Activated CD8-positive, alpha-beta T cell treated with anti-CD3 and anti-CD28 coated beads for 36 hours (primary cell): Measurements from ENCODE around the gene PTMS. TPM values are rescaled to one million over a fixed set of nuclear protein-coding genes. Genes with fewer than 3 reads are reported as not detected.

Experiments used
- ATAC-seq: fragments of 200-7000 bp; cut with Tn5 transposase; one replicate; pipeline ENCODE4 v1.10.0; 2021; ENCODE audit warnings: mild to moderate bottlenecking, moderate library complexity
- CTCF ChIA-PET: fragments of 350-600 bp; sonication (Branson Sonifier 250); formaldehyde crosslinking; loops from one replicate; lab custom pipeline; 2021; ENCODE audit warnings: antibody characterized with exemption; lab: Charles Lee
- POLR2A ChIA-PET: fragments of 350-600 bp; sonication (Branson Sonifier 250); formaldehyde crosslinking; loops from one replicate; lab custom pipeline; 2021; ENCODE audit warnings: antibody characterized with exemption; lab: Charles Lee
- DNase-seq: peaks from one replicate; pipeline ENCODE4 v3.0.0-alpha.2; 2020
- H3K27ac Mint-ChIP-seq: one replicate; pipeline ENCODE4 v1.8.0; 2021; ENCODE audit warnings: mild to moderate bottlenecking, mixed read lengths
- H3K27me3 Mint-ChIP-seq: one replicate; pipeline ENCODE4 v1.8.0; 2021; ENCODE audit warnings: mixed read lengths
- H3K36me3 Mint-ChIP-seq: one replicate; pipeline ENCODE4 v1.8.0; 2021; ENCODE audit warnings: low read depth, mixed read lengths
- H3K4me1 Mint-ChIP-seq: one replicate; pipeline ENCODE4 v1.8.0; 2021; ENCODE audit warnings: low read depth, mixed read lengths
- H3K4me3 Mint-ChIP-seq: one replicate; pipeline ENCODE4 v1.8.0; 2021; ENCODE audit warnings: mild to moderate bottlenecking, moderate library complexity, mixed read lengths
- H3K9me3 Mint-ChIP-seq: one replicate; pipeline ENCODE4 v1.8.0; 2021; ENCODE audit warnings: mixed read lengths
- intact Hi-C: fragments of 100-400 bp; cut with micrococcal nuclease; formaldehyde crosslinking; loops from one replicate; pipeline ENCODE4 v1.10.0; 2022
- total RNA-seq, 2 experiments: library from RNA; stranded (reverse); gene quantifications; one replicate each; pipeline ENCODE4 v1.2.3, GENCODE V29; 2021
- TF ChIP-seq, protein P1 (sequence below): fragments of 200-600 bp; IDR thresholded peaks from one replicate; pipeline ENCODE4 v1.8.0; 2022; ENCODE audit warnings: antibody characterized with exemption, mild to moderate bottlenecking

The PTMS gene
- total RNA-seq, 2 experiments from 2014 or later, result 78.6 TPM

DNA sequence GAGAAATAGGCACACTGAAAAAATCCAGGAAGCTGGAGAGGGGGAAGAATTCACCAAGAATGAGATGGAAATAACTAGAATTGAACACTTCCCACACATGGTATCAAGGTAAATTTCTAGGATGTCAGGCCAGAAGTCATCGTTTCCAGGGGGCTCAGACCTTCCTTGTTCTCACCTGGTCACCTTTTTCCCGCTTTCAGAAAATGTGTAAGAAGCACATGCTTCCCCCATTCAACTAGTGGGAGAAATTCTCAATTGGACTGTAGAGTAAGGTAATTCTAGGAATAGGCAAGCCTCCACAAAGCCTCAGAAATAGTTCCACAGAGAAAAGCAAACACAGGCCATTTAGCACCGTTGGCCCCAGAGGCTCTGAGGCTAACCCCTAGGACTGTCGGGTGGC is 2.8 kb upstream of the PTMS start:
- Mint-ChIP-seq H3K4me1 (peaks cover 29% of the 10 kb centered on the region), H3K4me3 (no peak overlapping the region), H3K36me3 (peaks cover 4% of the 10 kb centered on the region), H3K27ac (no peak overlapping the region), H3K9me3 (no peaks in the 10 kb centered on the region), H3K27me3 (peaks cover 31% of the 10 kb centered on the region)
- POLR2A ChIA-PET, result interaction anchor here (0.6 to 1.1 kb wide), 3 partner anchors 9 to 73 kb away, joined by 3 to 7 read pairs (median 3); partner anchors contain the start of gene MLF2
- TF ChIP-seq, protein P1, sequence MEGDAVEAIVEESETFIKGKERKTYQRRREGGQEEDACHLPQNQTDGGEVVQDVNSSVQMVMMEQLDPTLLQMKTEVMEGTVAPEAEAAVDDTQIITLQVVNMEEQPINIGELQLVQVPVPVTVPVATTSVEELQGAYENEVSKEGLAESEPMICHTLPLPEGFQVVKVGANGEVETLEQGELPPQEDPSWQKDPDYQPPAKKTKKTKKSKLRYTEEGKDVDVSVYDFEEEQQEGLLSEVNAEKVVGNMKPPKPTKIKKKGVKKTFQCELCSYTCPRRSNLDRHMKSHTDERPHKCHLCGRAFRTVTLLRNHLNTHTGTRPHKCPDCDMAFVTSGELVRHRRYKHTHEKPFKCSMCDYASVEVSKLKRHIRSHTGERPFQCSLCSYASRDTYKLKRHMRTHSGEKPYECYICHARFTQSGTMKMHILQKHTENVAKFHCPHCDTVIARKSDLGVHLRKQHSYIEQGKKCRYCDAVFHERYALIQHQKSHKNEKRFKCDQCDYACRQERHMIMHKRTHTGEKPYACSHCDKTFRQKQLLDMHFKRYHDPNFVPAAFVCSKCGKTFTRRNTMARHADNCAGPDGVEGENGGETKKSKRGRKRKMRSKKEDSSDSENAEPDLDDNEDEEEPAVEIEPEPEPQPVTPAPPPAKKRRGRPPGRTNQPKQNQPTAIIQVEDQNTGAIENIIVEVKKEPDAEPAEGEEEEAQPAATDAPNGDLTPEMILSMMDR, result no peak
- intact Hi-C loops, result no loop called here
- CTCF ChIA-PET, result interaction anchor here (1.0 to 16.4 kb wide), 4 partner anchors 10 to 65 kb away, joined by 3 to 341 read pairs (median 10); partner anchors contain the start of genes GPR162, MLF2 and P3H3
- no peak for ATAC-seq
- DNase-seq, result no peak

DNA sequence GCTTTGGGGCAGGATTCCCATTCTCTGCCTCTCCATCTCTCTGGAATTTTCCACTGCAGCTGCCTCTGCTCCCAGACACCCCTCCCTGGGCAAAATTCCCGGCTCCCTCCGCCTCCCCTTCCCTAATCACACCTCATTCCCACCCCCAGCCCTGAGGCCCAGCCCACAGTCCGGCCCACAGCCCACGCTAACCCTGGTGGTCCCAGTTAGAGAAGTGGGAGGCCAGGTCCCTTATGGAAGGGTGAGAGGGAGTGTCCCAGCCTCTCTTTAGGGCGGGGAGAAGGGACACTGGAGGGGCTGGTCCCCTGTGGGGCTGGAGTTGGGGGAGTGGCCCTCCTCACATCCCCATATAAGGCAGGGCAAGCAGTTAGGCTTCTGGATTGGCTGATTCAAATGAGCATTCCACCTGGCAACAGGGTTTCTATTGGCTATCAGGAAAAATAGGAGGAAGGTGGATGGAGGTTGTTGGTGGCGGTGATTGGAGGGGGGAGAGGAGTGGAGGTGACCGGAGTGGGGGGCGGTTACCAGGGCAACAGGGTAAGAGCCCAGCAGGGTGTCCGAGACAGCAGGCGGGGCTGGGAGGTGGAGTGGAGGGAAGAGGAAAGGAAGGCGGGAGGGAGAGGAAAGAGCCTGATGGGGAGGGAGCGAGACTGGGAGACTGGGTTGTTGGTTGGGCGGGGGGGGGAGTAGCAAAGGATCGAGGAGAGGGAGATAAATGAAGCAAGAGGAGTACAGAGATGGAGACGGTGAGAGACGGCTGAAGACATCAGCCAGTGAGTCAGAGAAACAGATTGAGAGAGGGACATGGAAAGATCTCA is 1.9 kb upstream of the PTMS start:
- ChIA-PET CTCF (interaction anchor here (1.5 to 16.4 kb wide), 4 partner anchors 9 to 64 kb away, joined by 4 to 341 read pairs (median 46); partner anchors contain the start of genes GPR162, MLF2 and P3H3), POLR2A (interaction anchor here (0.6 to 3.9 kb wide), 4 partner anchors 10 to 73 kb away, joined by 3 to 31 read pairs (median 5); partner anchors contain the start of gene MLF2)
- H3K4me1 Mint-ChIP-seq, result peaks cover 29% of the 10 kb centered on the region
- H3K9me3 Mint-ChIP-seq, result no peaks in the 10 kb centered on the region
- TF ChIP-seq, protein P1, result no peak
- H3K36me3 Mint-ChIP-seq, result peaks cover 4% of the 10 kb centered on the region
- H3K27ac Mint-ChIP-seq, result no peak overlapping the region
- H3K27me3 Mint-ChIP-seq, result peaks cover 32% of the 10 kb centered on the region
- ATAC-seq (peak; percentile 84), DNase-seq (peak; percentile 71)
- peak overlapping the region; percentile 42 for H3K4me3 Mint-ChIP-seq
- intact Hi-C loops, result no loop called here

DNA sequence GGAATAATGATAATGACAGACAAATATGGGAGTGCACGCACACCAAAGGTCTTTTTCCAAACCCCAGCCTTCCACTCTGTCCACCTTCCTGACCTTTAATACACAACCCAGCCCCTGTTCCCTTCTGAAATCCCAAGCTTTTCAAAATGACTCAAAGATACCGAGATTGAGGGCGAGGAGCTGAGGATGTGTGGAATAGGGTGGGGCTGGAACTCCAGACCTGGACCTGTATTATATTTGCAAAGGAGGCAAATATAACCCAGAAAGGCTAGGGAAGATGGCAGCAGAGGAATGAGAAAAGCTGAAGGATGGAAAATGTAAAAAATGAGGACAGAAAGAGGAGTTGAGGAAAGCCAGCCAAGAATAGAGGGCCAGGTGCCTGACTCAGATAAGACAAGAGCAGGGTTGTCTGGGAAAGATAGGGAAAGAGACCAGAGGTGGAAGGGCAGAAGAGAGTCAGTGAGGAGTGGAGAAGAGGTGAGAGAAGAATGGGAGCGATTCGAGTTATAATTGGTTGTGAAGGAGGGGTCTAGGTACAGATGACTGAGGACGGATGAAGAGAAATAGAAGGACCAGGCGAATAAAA is 1.0 kb upstream of the PTMS start:
- H3K27ac Mint-ChIP-seq, result no peak overlapping the region

GRCh38 chr12:6766651-6767349 is 637 bp downstream of the PTMS start:
- ATAC-seq (peak; percentile 65), DNase-seq (peak; percentile 61)
- Mint-ChIP-seq H3K27ac (peak overlapping the region; percentile 64), H3K4me1 (peaks cover 46% of the 10 kb centered on the region), H3K36me3 (peaks cover 21% of the 10 kb centered on the region), H3K4me3 (peak overlapping the region; percentile 71), H3K9me3 (no peaks in the 10 kb centered on the region), H3K27me3 (peaks cover 32% of the 10 kb centered on the region)
- TF ChIP-seq, protein P1, result peak; percentile 51
- intact Hi-C loops, result no loop called here
- ChIA-PET CTCF (interaction anchor here (0.8 to 6.2 kb wide), 29 partner anchors 8 to 418 kb away, joined by 3 to 89 read pairs (median 5); partner anchors contain the start of genes CD4, COPS7A, GPR162 and MLF2), POLR2A (interaction anchor here (0.7 to 4.9 kb wide), 7 partner anchors 9 to 100 kb away, joined by 3 to 31 read pairs (median 3); partner anchors contain the start of gene MLF2)

More for the DNA sequence above, 1.0 kb upstream of the PTMS start:
- ChIA-PET POLR2A (interaction anchor here (1.1 to 4.9 kb wide), 7 partner anchors 9 to 102 kb away, joined by 3 to 31 read pairs (median 9); partner anchors contain the start of genes MLF2 and TPI1), CTCF (interaction anchor here (0.6 to 6.2 kb wide), 9 partner anchors 9 to 138 kb away, joined by 3 to 89 read pairs (median 4); partner anchors contain the start of gene MLF2)
- TF ChIP-seq, protein P1, result no peak
- intact Hi-C loops, result no loop called here
- ATAC-seq, result no peak
- Mint-ChIP-seq H3K27me3 (peaks cover 32% of the 10 kb centered on the region), H3K9me3 (no peaks in the 10 kb centered on the region), H3K36me3 (peaks cover 10% of the 10 kb centered on the region), H3K4me3 (peak overlapping the region; percentile 55), H3K4me1 (peaks cover 33% of the 10 kb centered on the region)
- no peak for DNase-seq
